Measurements from ENCODE around the gene ANKRD27. TPM values are rescaled to one million over a fixed set of nuclear protein-coding genes. Genes with fewer than 3 reads are reported as not detected.
A peak's percentile ranks its signal among the peaks of the same experiment; 100 is the strongest.

The ANKRD27 gene
- total and polyA plus RNA-seq, 10 of the 15 experiments (the other 5 are each of a cell fraction or from before 2014, with no cell fraction given): 2.8 to 49.9 (median 28.5) TPM

- no peak for TF ChIP-seq GABPA (IDR thresholded peaks at IDR 0.05; ENCODE audit: low read depth)
- TF ChIP-seq CBX5 (IDR thresholded peaks at IDR 0.05; ENCODE audit: low read depth): no peak
- TF ChIP-seq RUNX3 (IDR thresholded peaks at IDR 0.05; ENCODE audit: low read length): peak; percentile 39; the same call in 1 of the 2 replicates
- no peak for TF ChIP-seq ZNF687 (IDR thresholded peaks at IDR 0.05)
Observed at GRCh38 chr19:32676186-32676894, 1.4 kb upstream of the ANKRD27 start (continued).

- H3K27me3 ChIP-seq (replicated peaks in 1 of 2; ENCODE audit: control insufficient read depth in 2 of 2, insufficient read depth in 2 of 2, low read length in 1 of 2): peaks cover 2 to 7% of the 10 kb centered on the region in 2 experiments; a peak in 3 of 4 replicates
- no peaks in the 10 kb centered on the region; the same call in 2 of the 3 replicates for H3K9me3 ChIP-seq (replicated peaks; ENCODE audit: control insufficient read depth, insufficient read depth, low read length)
- peak within 1 kb of the TSS; percentile 83 for H3K4me3 ChIP-seq
- RAD21 ChIA-PET (ENCODE audit: unreplicated experiment): no interaction called here
- 3% methylated on average over 50 of the region's 53 CpGs for WGBS (ENCODE audit: insufficient coverage, insufficient replicate concordance, low lambda C conversion rate, missing lambda C conversion rate)
- H4K20me1 ChIP-seq (ENCODE audit: control insufficient read depth, insufficient read depth): 0 out of 2 replicates have a peak, but pooled peaks cover 2% of the 10 kb centered on the region
- CTCF ChIA-PET: interaction anchor here (1.0 kb wide), 1 partner anchor 14 kb away, joined by 3 read pairs; no protein-coding TSS in a partner anchor
- peak within 1 kb of the TSS; percentile 53 for H3K27ac ChIP-seq (ENCODE audit: control insufficient read depth, insufficient read depth)
- peak within 1 kb of the TSS; percentile 94 for H3K4me2 ChIP-seq (ENCODE audit: control insufficient read depth, insufficient read depth)
- H3K9ac ChIP-seq (ENCODE audit: control insufficient read depth, insufficient read depth, low read length): peak within 1 kb of the TSS; percentile 77
- H3K79me2 ChIP-seq (ENCODE audit: control insufficient read depth, insufficient read depth, low read length): peaks cover 32% of the 10 kb centered on the region
- no peaks in the 10 kb centered on the region; a peak in 1 of 4 replicates for H3K36me3 ChIP-seq (ENCODE audit: control insufficient read depth in 2 of 2, insufficient read depth in 2 of 2, low read length in 1 of 2)
- intact Hi-C loops (cut with micrococcal nuclease; ENCODE audit: unreplicated experiment): no loop called here
- SMC1A ChIA-PET (ENCODE audit: uncharacterized antibody, unreplicated experiment): interaction anchor here (1.4 kb wide), 1 partner anchor 15 kb away, joined by 4 read pairs; no protein-coding TSS in a partner anchor
- FAIRE-seq: no peak
- peak within 1 kb of the TSS; percentile 94 for H2AFZ ChIP-seq (ENCODE audit: control insufficient read depth, low read depth, low read length)
- POLR2A ChIA-PET: interaction anchor here (0.5 to 1.1 kb wide), 3 partner anchors 15 to 604 kb away, joined by 3 to 4 read pairs (median 3); partner anchors contain the start of gene NUDT19
- in situ Hi-C loops (cut with MboI): no loop called here
- ATAC-seq: peak; percentile 47
- no TSS peak for BruUV-seq (replicated peaks)
- peaks cover 20% of the 10 kb centered on the region for H3K4me1 ChIP-seq (ENCODE audit: control insufficient read depth, insufficient read depth, low read length)
- DNase-seq (ENCODE audit: low read depth, low spot score): no peak
- TF ChIP-seq, protein P1, sequence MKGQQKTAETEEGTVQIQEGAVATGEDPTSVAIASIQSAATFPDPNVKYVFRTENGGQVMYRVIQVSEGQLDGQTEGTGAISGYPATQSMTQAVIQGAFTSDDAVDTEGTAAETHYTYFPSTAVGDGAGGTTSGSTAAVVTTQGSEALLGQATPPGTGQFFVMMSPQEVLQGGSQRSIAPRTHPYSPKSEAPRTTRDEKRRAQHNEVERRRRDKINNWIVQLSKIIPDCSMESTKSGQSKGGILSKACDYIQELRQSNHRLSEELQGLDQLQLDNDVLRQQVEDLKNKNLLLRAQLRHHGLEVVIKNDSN (IDR thresholded peaks at IDR 0.05; ENCODE audit: borderline replicate concordance, extremely low read length, insufficient read depth, low read depth, low read length): peak; percentile 81
- no peak for TF ChIP-seq SUPT20H (IDR thresholded peaks at IDR 0.05; ENCODE audit: borderline replicate concordance, control insufficient read depth, low read depth, low read length)
- 0 out of 2 replicates have a peak, but pooled peaks have one; percentile 13 for TF ChIP-seq TCF3 (IDR thresholded peaks at IDR 0.05; ENCODE audit: borderline replicate concordance, insufficient read depth, low read depth, low read length)
- no peak for TF ChIP-seq ZNF687 (IDR thresholded peaks at IDR 0.05)
- TF ChIP-seq IKZF1 (conservative IDR thresholded peaks at IDR 0.05): peak; percentile 63; the same call in 1 of the 2 replicates
- 0 out of 2 replicates have a peak, but pooled peaks have one; percentile 26 for TF ChIP-seq BACH1 (IDR thresholded peaks at IDR 0.05; ENCODE audit: borderline replicate concordance)
Observed at GRCh38 chr19:32675720-32676185, 773 bp upstream of the ANKRD27 start, which contains the start of gene RGS9BP. RGS9BP (plus strand) TSS chr19:32675848; CDS start chr19:32676264, 416 bp downstream.

Measured in GM12878 (cell line).